Measurements from ENCODE around the gene CELA3A. TPM values are rescaled to one million over a fixed set of nuclear protein-coding genes. Genes with fewer than 3 reads are reported as not detected.

The CELA3A gene
- polyA plus RNA-seq, 3 donors = not detected

- no peak overlapping the region for H3K4me2 ChIP-seq (replicated peaks; ENCODE audit: extremely low read depth, low read length, poor library complexity, severe bottlenecking)
- Mint-ChIP-seq H3K9me3 (peaks cover 0 to 3% (median 0%) of the 10 kb centered on the region in 7 donors), H3K27ac (peak overlapping the region in 3 of 7 donors; percentile 37 to 98 (median 97)), H3K4me3 (no peak overlapping the region), H3K27me3 (ENCODE audit: low read depth in 3 of 3) (peaks cover 0 to 3% (median 2%) of the 10 kb centered on the region in 3 donors), H3K36me3 (peaks cover 4 to 6% of the 10 kb centered on the region in 2 donors), H3K4me1 (peaks cover 48% of the 10 kb centered on the region)
- intact Hi-C loops (cut with micrococcal nuclease) = loop anchor here in 1 of 2 donors (10.0 kb wide), 1 partner anchor 242 kb away; the partner anchor contains the start of gene USP48
- no peak for TF ChIP-seq CTCF (IDR thresholded peaks at IDR 0.05)
- no peak overlapping the region for H3K27ac ChIP-seq (ENCODE audit: low read depth in 1 of 2, low read length in 2 of 2)
- H3K27me3 ChIP-seq (ENCODE audit: control insufficient read depth in 2 of 2, insufficient read depth in 2 of 2, low read length in 2 of 2) = no peaks in the 10 kb centered on the region
- H2AFZ ChIP-seq (ENCODE audit: insufficient read depth, low read depth, low read length, poor library complexity, severe bottlenecking) = no peak overlapping the region
- H3K9me3 ChIP-seq (replicated peaks in 1 of 2; ENCODE audit: control insufficient read depth in 1 of 2, insufficient read depth in 1 of 2, low read length in 2 of 2) = no peaks in the 10 kb centered on the region
- H3K79me2 ChIP-seq (ENCODE audit: insufficient read depth, low read length) = peaks cover 52% of the 10 kb centered on the region
- peaks cover 32 to 53% of the 10 kb centered on the region in 2 donors for H3K4me1 ChIP-seq (ENCODE audit: control insufficient read depth in 1 of 2, insufficient read depth in 2 of 2, low read length in 2 of 2)
- WGBS (ENCODE audit: insufficient coverage) = 92% methylated on average over 2 of the region's 3 CpGs
- no peaks in the 10 kb centered on the region for H3K36me3 ChIP-seq (replicated peaks in 1 of 2; ENCODE audit: control insufficient read depth in 1 of 2, insufficient read depth in 2 of 2, low read length in 2 of 2)
- H3K9ac ChIP-seq (ENCODE audit: insufficient read depth, low read length, poor library complexity, severe bottlenecking) = no peak overlapping the region
- DNase-seq = no peak
- H3K4me3 ChIP-seq (replicated peaks in 1 of 3; ENCODE audit: low read depth in 2 of 3, low read length in 3 of 3) = no peak overlapping the region
- no peaks in the 10 kb centered on the region for H4K20me1 ChIP-seq (ENCODE audit: insufficient read depth, low read length)
These were observed 25.4 kb downstream of the CELA3A start for GRCh38 chr1:22026924-22027289.

- Mint-ChIP-seq H3K27ac (peak overlapping the region in 1 of 7 donors; percentile 20), H3K9me3 (no peaks in the 10 kb centered on the region), H3K27me3 (ENCODE audit: low read depth in 3 of 3) (no peaks in the 10 kb centered on the region), H3K4me3 (no peak overlapping the region), H3K36me3 (peaks cover 4 to 6% of the 10 kb centered on the region in 2 donors), H3K4me1 (peaks cover 36% of the 10 kb centered on the region)
- Histone ChIP-seq H3K36me3 (replicated peaks in 1 of 2; ENCODE audit: control insufficient read depth in 1 of 2, insufficient read depth in 2 of 2, low read length in 2 of 2) (no peaks in the 10 kb centered on the region), H3K9me3 (replicated peaks in 1 of 2; ENCODE audit: control insufficient read depth in 1 of 2, insufficient read depth in 1 of 2, low read length in 2 of 2) (no peaks in the 10 kb centered on the region), H3K4me2 (replicated peaks; ENCODE audit: extremely low read depth, low read length, poor library complexity, severe bottlenecking) (no peak overlapping the region), H3K4me1 (ENCODE audit: control insufficient read depth in 1 of 2, insufficient read depth in 2 of 2, low read length in 2 of 2) (peaks cover 25 to 38% of the 10 kb centered on the region in 2 donors), H3K27ac (ENCODE audit: low read depth in 1 of 2, low read length in 2 of 2) (no peak overlapping the region), H2AFZ (ENCODE audit: insufficient read depth, low read depth, low read length, poor library complexity, severe bottlenecking) (no peak overlapping the region), H3K27me3 (ENCODE audit: control insufficient read depth in 2 of 2, insufficient read depth in 2 of 2, low read length in 2 of 2) (no peaks in the 10 kb centered on the region), H3K4me3 (replicated peaks in 1 of 3; ENCODE audit: low read depth in 2 of 3, low read length in 3 of 3) (no peak overlapping the region), H3K79me2 (ENCODE audit: insufficient read depth, low read length) (peaks cover 32% of the 10 kb centered on the region), H4K20me1 (ENCODE audit: insufficient read depth, low read length) (no peaks in the 10 kb centered on the region), H3K9ac (ENCODE audit: insufficient read depth, low read length, poor library complexity, severe bottlenecking) (no peak overlapping the region)
- TF ChIP-seq CTCF (IDR thresholded peaks at IDR 0.05) = no peak
- intact Hi-C loops (cut with micrococcal nuclease) = no loop called here
- 79% methylated on average over 2 of the region's 4 CpGs for WGBS (ENCODE audit: insufficient coverage)
- no peak for DNase-seq
These were observed 28.6 kb downstream of the CELA3A start for GRCh38 chr1:22030057-22030456.

All from CD14-positive monocyte (primary cell).